Breast epithelium (tissue), 4 donors: ENCODE measurements around the gene SLCO1B3. TPM values are rescaled to one million over a fixed set of nuclear protein-coding genes. Genes with fewer than 3 reads are reported as not detected.

Experiments
- DNase-seq, 2 donors: peaks; one replicate each; pipeline ENCODE4 v3.0.0-alpha.2; 2019; ENCODE audit warnings: low spot score in 2 of 2
- H3K27ac ChIP-seq, 2 donors: fragments of 200-600 bp; sonication (generic) in 1 of 2; one replicate each; pipeline ENCODE4 v1.5.1; 2016 to 2019; ENCODE audit warnings: mild to moderate bottlenecking in 1 of 2
- H3K27me3 ChIP-seq, 2 donors: fragments of 200-600 bp; sonication (generic) in 1 of 2; one replicate each; pipeline versions ENCODE4 v1.5.1 to v1.6.0; 2017 to 2019; ENCODE audit warnings: control low read depth in 1 of 2, mild to moderate bottlenecking in 1 of 2
- H3K36me3 ChIP-seq: fragments of 200-600 bp; one replicate; pipeline ENCODE4 v1.5.1; 2019
- H3K4me1 ChIP-seq, 2 donors: fragments of 200-600 bp; sonication (generic); one replicate each; pipeline ENCODE4 v1.5.1; 2016 to 2019; ENCODE audit warnings: control low read depth in 1 of 2
- H3K4me3 ChIP-seq, 3 donors: fragments of 200-600 bp; sonication (generic); 1 replicate in 2 of 3; 2 replicates in 1 of 3; pipeline ENCODE4 v1.5.1; 2016 to 2019; ENCODE audit warnings: mild to moderate bottlenecking in 3 of 3, moderate library complexity in 2 of 3
- H3K9me3 ChIP-seq, 2 donors: fragments of 200-600 bp; sonication (generic) in 1 of 2; one replicate each; pipeline ENCODE4 v1.5.1; 2016 to 2019; ENCODE audit warnings: control low read depth in 1 of 2
- CTCF ChIP-seq, 3 donors: fragments of 450-650 bp; IDR thresholded peaks; one replicate each; pipeline ENCODE4 v1.5.1; 2016 to 2017; ENCODE audit warnings: antibody characterized with exemption in 3 of 3, mild to moderate bottlenecking in 3 of 3, moderate library complexity in 3 of 3
- POLR2A ChIP-seq: fragments of 450-650 bp; IDR thresholded peaks from one replicate; pipeline ENCODE4 v1.6.1; 2016; ENCODE audit warnings: antibody characterized with exemption, mild to moderate bottlenecking, moderate library complexity
- POLR2AphosphoS5 ChIP-seq, 3 donors: sonication (generic); formaldehyde crosslinking; IDR thresholded peaks; one replicate each; pipeline ENCODE4 v1.6.1; 2017; ENCODE audit warnings: antibody characterized with exemption in 3 of 3
- intact Hi-C: fragments of 100-400 bp; cut with DNase I; formaldehyde crosslinking; loops from one replicate; pipeline ENCODE4 v1.15.1; 2023; ENCODE audit warnings: low total_unique reads
- total RNA-seq, 3 donors: library from RNA; depleted of rRNA; stranded (reverse); fragments of >200 nt; gene quantifications; one replicate each; pipeline ENCODE4 v1.1.0, GENCODE V29; 2016

SLCO1B3 gene
- total RNA-seq, 3 donors from 2014 or later: not detected

DNA sequence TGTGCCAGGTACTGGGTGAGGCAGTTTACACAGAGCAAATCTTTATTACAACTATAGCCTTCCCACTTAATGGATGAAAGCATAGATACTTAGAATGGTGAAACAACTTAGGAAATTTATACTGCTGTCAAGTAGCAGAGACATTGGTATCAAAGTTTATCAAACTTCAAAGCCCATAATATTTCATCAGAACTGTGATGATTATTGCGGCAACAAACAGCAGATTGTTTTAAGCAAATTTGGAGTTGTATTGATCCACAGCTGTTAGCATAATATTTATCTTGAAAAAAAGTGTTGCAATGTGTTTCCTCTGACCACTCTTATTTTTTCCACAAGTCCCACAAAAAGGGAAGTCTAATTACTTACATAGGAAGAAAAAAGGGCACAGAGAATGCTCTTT, 2.0 kb upstream of the SLCO1B3 start:
- Histone ChIP-seq H3K27me3 (no peaks in the 10 kb centered on the region), H3K36me3 (no peaks in the 10 kb centered on the region), H3K4me1 (no peaks in the 10 kb centered on the region), H3K27ac (no peak overlapping the region), H3K9me3 (no peaks in the 10 kb centered on the region), H3K4me3 (no peak overlapping the region)
- no peak for DNase-seq
- TF ChIP-seq CTCF (IDR thresholded peaks at IDR 0.05) (no peak), POLR2AphosphoS5 (IDR thresholded peaks at IDR 0.05) (no peak), POLR2A (no peak)
- intact Hi-C loops: no loop called here

GRCh38 chr12:20815574-20815973, 5.1 kb downstream of the SLCO1B3 start:
- TF ChIP-seq CTCF (IDR thresholded peaks at IDR 0.05) (no peak), POLR2AphosphoS5 (IDR thresholded peaks at IDR 0.05) (no peak)
- H3K27ac ChIP-seq: no peak overlapping the region
- no peaks in the 10 kb centered on the region for H3K27me3 ChIP-seq
- H3K4me3 ChIP-seq: no peak overlapping the region
- H3K9me3 ChIP-seq: peaks cover 0 to 8% of the 10 kb centered on the region in 2 donors
- H3K4me1 ChIP-seq: no peaks in the 10 kb centered on the region
- no peaks in the 10 kb centered on the region for H3K36me3 ChIP-seq
- intact Hi-C loops: no loop called here
- no peak for DNase-seq

DNA sequence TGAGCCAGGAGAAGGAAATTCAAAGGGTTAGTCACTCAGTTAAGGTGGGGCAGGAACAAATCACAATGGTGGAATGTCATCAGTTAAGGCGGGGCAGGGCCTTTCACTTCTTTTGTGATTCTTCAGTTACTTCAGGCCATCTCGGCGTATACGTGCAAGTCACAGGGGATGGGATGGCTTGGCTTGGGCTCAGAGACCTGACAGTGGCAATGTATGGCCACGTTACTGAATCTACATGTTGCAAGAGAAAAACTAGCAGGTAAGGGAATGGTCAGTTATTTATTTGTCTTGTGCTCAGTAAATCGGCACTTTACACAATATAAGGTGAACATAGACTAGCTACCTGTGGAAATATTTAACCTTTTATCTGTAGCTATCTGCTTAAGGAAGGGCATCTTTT, 11.9 kb downstream of the SLCO1B3 start:
- H3K36me3 ChIP-seq: no peaks in the 10 kb centered on the region
- no peaks in the 10 kb centered on the region for H3K27me3 ChIP-seq
- intact Hi-C loops: no loop called here
- no peak overlapping the region for H3K4me3 ChIP-seq
- H3K9me3 ChIP-seq: peaks cover 0 to 2% of the 10 kb centered on the region in 2 donors
- no peak overlapping the region for H3K27ac ChIP-seq
- TF ChIP-seq POLR2A: no peak
- no peak for TF ChIP-seq CTCF (IDR thresholded peaks at IDR 0.05)
- TF ChIP-seq POLR2AphosphoS5 (IDR thresholded peaks at IDR 0.05): no peak
- no peak for DNase-seq
- H3K4me1 ChIP-seq: no peaks in the 10 kb centered on the region

DNA sequence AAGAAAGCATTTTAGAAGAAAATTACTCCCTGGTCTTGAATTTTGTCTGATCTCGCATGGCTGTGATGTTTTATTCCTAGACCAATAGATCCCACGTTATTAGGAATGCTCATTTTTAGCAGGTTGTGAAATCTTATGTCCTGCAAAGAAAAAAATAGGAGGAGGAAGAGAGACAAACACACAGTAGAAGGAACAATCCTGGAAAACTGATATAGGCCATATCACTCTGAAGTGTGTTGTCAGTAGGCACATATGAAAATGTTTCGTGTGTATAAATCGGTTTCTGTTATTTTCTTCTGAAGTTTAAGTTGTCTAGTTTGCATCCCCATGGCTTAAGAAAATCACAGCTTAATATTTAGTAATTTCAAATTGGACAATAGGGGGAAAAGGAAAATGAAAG, 12.4 kb downstream of the SLCO1B3 start:
- H3K36me3 ChIP-seq: no peaks in the 10 kb centered on the region
- H3K9me3 ChIP-seq: no peaks in the 10 kb centered on the region
- no peak for TF ChIP-seq POLR2A
- no peak for TF ChIP-seq CTCF (IDR thresholded peaks at IDR 0.05)
- TF ChIP-seq POLR2AphosphoS5 (IDR thresholded peaks at IDR 0.05): no peak
- no peaks in the 10 kb centered on the region for H3K27me3 ChIP-seq
- H3K27ac ChIP-seq: no peak overlapping the region
- no peak overlapping the region for H3K4me3 ChIP-seq
- no peak for DNase-seq
- H3K4me1 ChIP-seq: no peaks in the 10 kb centered on the region
- intact Hi-C loops: no loop called here

DNA sequence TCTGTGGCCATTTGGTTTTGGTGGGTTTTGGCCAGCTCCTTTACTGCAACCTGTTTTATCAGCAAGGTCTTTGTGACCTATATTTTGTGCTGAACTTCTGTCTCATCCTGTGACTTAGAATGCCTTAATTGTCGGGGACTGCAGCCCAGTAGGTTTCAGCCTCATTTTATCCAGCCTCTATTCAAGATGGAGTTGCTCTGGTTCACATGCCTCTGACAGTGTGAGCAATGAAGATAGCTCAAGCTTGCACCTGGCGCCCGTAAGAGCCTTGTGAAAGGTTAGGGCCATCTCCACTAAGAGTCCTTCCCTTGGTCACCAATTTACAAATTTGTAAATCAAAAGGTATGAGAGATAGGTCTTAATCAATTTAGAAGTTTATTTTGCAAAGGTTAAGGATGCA, 19.4 kb downstream of the SLCO1B3 start:
- H3K27me3 ChIP-seq: no peaks in the 10 kb centered on the region
- intact Hi-C loops: no loop called here
- no peaks in the 10 kb centered on the region for H3K9me3 ChIP-seq
- TF ChIP-seq CTCF (IDR thresholded peaks at IDR 0.05) (no peak), POLR2AphosphoS5 (IDR thresholded peaks at IDR 0.05) (no peak), POLR2A (no peak)
- H3K36me3 ChIP-seq: no peaks in the 10 kb centered on the region
- H3K4me3 ChIP-seq: no peak overlapping the region
- H3K27ac ChIP-seq: no peak overlapping the region
- H3K4me1 ChIP-seq: no peaks in the 10 kb centered on the region
- no peak for DNase-seq
